Mesothelial cell of epicardium (in vitro differentiated cells): ENCODE data around the gene CLIC5. TPM values are rescaled to one million over a fixed set of nuclear protein-coding genes. Genes with fewer than 3 reads are reported as not detected.
A peak's percentile ranks its signal among the peaks of the same experiment; 100 is the strongest.

Experiments used
- DNase-seq, 2 experiments: peaks; one replicate each; pipeline ENCODE4 v3.0.0; 2021; ENCODE audit warnings: low spot score in 2 of 2; ENCODE audit not compliant: unreplicated experiment in 2 of 2
- H3K27ac Mint-ChIP-seq: 2 replicates; pipeline ENCODE4 v1.8.0; 2021; ENCODE audit warnings: mixed read lengths
- H3K27me3 Mint-ChIP-seq: 2 replicates; pipeline ENCODE4 v1.8.0; 2021; ENCODE audit warnings: low read depth, mixed read lengths
- H3K36me3 Mint-ChIP-seq: 2 replicates; pipeline ENCODE4 v1.8.0; 2021; ENCODE audit warnings: mixed read lengths
- H3K4me1 Mint-ChIP-seq: 2 replicates; pipeline ENCODE4 v1.8.0; 2021; ENCODE audit warnings: mixed read lengths
- H3K4me3 Mint-ChIP-seq: 2 replicates; pipeline ENCODE4 v1.8.0; 2021; ENCODE audit warnings: mild to moderate bottlenecking, moderate library complexity, mixed read lengths
- H3K9me3 Mint-ChIP-seq: 2 replicates; pipeline ENCODE4 v1.8.0; 2021; ENCODE audit warnings: mixed read lengths
- CTCF ChIP-seq: fragments of 200-600 bp; sonication (generic); IDR thresholded peaks from one replicate; pipeline ENCODE4 v1.5.0; 2021; ENCODE audit warnings: antibody characterized with exemption; ENCODE audit not compliant: unreplicated experiment
- total RNA-seq: library from RNA; stranded (reverse); gene quantifications from 3 replicates; pipeline ENCODE4 v1.2.1, GENCODE V29; 2021

CLIC5 gene
- total RNA-seq, 1 donor from 2014 or later: 1.8 TPM

DNA sequence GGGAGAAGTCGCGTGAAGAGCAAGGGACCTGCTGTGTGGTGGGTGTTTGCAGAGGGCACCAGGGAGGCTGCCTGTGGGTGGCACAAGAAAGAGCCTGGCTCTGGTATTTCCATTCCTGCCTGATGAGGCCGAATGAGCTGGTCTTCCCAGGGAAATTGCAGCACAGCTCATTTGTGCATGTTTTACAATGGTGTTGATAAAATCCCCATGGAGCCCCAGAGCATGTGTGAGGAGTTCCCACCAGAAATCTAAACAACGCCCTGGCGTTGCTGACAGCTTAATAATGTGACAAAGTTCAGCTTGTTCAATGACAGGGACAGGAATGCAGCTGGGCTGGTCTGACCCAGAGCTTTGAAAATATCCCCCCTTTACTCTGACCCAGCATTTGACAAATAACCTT is 135.5 kb downstream of the CLIC5 start:
- Mint-ChIP-seq H3K36me3 (no peaks in the 10 kb centered on the region), H3K4me3 (no peak overlapping the region), H3K4me1 (peaks cover 28% of the 10 kb centered on the region), H3K27me3 (no peaks in the 10 kb centered on the region), H3K27ac (no peak overlapping the region), H3K9me3 (no peaks in the 10 kb centered on the region)
- no peak for DNase-seq
- TF ChIP-seq CTCF: no peak

DNA sequence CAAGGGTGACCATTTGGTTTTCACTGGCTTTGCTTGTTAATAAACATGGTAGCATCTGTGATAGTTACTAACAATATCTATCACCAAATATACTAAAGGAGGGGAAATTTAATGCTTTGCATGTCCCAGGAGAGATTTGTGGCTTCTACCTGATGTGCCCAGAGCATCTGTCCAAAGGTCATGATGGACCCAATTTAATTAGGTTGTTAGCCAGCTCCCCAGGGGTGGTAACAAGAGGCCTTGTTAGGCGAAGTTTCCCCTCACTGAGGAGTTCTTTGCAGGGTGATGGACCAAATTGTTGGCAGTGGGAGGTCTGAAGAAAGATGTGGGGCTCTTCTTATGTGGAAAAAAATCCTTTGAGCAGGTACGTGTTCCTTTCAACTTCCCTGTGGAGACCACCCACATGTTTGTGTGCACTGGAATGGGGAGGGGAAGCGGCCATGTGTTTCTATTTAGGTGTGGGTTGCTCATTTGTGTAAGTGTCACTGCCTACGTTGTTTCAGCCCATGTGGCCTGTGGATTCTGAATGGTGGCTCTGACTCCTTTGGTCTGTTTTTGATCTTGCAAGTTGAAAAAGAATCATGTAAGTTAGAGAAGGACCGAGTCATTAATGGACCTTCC is 137.6 kb downstream of the CLIC5 start:
- no peaks in the 10 kb centered on the region for H3K27me3 Mint-ChIP-seq
- no peak overlapping the region for H3K4me3 Mint-ChIP-seq
- peaks cover 28% of the 10 kb centered on the region for H3K4me1 Mint-ChIP-seq
- TF ChIP-seq CTCF: no peak
- DNase-seq: no peak
- H3K9me3 Mint-ChIP-seq: no peaks in the 10 kb centered on the region
- H3K27ac Mint-ChIP-seq: no peak overlapping the region
- no peaks in the 10 kb centered on the region for H3K36me3 Mint-ChIP-seq

DNA sequence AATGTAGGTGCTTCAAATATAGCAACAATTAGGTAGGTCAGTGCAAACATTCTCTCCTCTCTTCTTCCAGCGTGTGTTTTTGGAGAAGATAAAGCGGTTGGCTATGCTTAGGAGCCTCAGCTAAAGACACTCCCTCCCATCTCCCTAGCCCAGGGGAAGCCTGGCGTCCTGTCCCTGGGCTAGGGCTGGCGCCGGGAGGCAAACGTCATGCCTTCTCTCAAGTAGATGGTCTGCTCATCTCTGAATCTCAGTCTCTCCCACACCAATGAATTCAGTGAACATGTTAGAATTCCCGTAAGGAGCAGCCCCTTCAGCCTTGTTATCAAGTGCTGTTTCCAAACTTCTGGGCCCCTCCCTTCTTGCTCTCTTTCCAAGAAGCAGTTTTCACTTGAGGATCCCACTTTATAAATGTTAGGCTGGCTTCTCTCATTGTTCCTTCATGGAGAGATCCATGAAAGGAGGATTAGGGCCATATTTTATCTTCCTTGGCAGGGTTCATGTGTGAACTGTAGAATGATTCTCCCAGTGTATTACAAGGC is 142.8 kb downstream of the CLIC5 start:
- H3K27me3 Mint-ChIP-seq: no peaks in the 10 kb centered on the region
- no peak for DNase-seq
- no peaks in the 10 kb centered on the region for H3K36me3 Mint-ChIP-seq
- TF ChIP-seq CTCF: no peak
- no peaks in the 10 kb centered on the region for H3K9me3 Mint-ChIP-seq
- peaks cover 16% of the 10 kb centered on the region for H3K4me1 Mint-ChIP-seq
- no peak overlapping the region for H3K4me3 Mint-ChIP-seq
- H3K27ac Mint-ChIP-seq: no peak overlapping the region

DNA sequence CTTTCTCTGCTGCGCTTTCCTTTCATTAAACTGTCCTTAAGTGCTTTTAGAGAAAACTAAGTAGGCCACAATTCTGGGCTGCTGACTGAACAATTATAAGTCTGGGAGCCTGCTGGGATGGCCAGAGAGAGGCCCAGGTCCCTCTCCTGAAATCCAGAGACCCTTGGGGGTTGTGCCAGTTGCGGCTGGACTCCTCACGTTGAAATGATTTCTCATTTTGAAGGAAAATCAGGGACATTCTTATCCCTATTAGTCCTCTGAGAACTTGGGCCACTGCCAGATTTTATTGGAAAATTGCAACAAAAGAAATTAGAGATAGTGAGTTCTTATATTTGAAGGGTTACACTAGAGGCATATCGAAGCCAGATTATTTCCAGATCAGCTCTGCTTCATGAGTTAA is 145.1 kb downstream of the CLIC5 start:
- Mint-ChIP-seq H3K4me3 (no peak overlapping the region), H3K36me3 (no peaks in the 10 kb centered on the region), H3K27ac (peak overlapping the region; percentile 24), H3K27me3 (no peaks in the 10 kb centered on the region), H3K4me1 (peaks cover 19% of the 10 kb centered on the region), H3K9me3 (no peaks in the 10 kb centered on the region)
- no peak for TF ChIP-seq CTCF
- no peak for DNase-seq

DNA sequence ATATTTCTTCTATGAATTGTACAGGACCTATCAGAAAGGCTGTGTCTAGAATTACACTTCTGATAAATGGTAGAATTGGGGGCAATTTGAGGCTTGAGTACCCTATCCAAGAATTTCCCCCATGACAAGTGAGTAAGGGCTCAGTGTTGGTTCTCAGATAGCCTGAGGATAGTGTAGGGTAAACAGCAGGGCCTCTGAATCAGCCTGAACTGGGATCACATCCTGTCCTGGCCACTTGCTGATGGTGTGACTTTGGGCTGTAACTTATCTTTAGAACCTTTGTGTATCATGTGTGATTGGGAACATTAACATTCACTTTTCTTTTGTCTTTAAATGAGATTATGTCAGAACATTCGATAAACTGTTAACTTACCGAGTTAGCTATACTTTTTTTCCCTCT is 151.0 kb downstream of the CLIC5 start:
- Mint-ChIP-seq H3K4me3 (no peak overlapping the region), H3K27ac (no peak overlapping the region), H3K36me3 (no peaks in the 10 kb centered on the region), H3K9me3 (no peaks in the 10 kb centered on the region), H3K27me3 (peaks cover 9% of the 10 kb centered on the region), H3K4me1 (peaks cover 8% of the 10 kb centered on the region)
- TF ChIP-seq CTCF: no peak
- no peak for DNase-seq
